Stimulated activated CD8-positive, alpha-beta memory T cell treated with anti-CD3 and anti-CD28 coated beads, Interleukin-12 subunit alpha, Interleukin-12 subunit beta, amount 100 ng/mL, for 4 hours (primary cell): ENCODE measurements around the gene RPL3.

Source experiments
- DNase-seq: peaks from one replicate; pipeline ENCODE4 v3.0.0-alpha.2; 2020; ENCODE audit warnings: low read depth

The RPL3 gene

GRCh38 chr22:39298241-39298987, 21.0 kb downstream of the RPL3 start:
- no peak for DNase-seq

DNA sequence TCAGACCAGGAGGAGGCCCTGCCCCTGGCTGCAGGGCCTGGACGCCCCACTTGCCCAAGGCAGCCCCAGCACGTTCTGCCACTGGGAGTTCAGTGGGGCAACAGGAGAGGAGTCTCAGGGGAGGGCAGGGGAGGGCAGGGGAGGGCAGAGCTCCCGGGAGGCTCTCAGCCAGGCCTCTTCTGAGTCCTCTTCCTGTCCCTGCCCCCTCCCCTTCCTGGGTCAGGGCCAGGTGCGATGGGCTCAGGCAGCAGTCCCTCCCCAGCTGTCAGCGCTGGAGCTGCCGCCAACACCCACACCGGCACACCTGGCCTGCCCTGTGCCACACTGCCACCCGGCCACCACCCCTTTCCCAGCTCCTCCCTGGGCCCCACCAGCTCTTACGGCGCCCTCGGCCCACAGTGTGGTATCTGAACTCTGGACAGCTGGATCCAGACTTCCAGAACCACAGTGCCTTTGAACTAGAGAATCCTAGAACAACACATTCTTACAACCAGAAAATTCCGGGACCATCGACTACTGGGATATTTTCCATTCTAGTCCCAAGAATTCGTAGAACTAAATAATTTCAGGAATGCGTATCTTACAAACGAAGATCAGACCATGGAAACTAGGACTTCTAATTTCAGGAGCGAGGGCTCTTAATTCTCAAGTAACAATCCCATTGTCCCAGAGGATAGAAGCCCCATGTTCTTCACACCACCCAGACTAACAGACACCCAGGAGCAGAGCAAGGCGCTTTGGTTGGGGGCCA, 21.8 kb downstream of the RPL3 start:
- DNase-seq: no peak

GRCh38 chr22:39296981-39297489, 22.4 kb downstream of the RPL3 start:
- no peak for DNase-seq

GRCh38 chr22:39296535-39296934, 22.9 kb downstream of the RPL3 start:
- DNase-seq: no peak

GRCh38 chr22:39294571-39295468, 24.6 kb downstream of the RPL3 start:
- DNase-seq: no peak

GRCh38 chr22:39293766-39294368, 25.6 kb downstream of the RPL3 start:
- no peak for DNase-seq

GRCh38 chr22:39292561-39293074, 26.8 kb downstream of the RPL3 start:
- DNase-seq: no peak

GRCh38 chr22:39292031-39292462, 27.4 kb downstream of the RPL3 start:
- DNase-seq: no peak

- DNase-seq: no peak
Observed at GRCh38 chr22:39291523-39291922, 27.9 kb downstream of the RPL3 start.

- DNase-seq: no peak
Observed at GRCh38 chr22:39290724-39291161, 28.7 kb downstream of the RPL3 start.

DNA sequence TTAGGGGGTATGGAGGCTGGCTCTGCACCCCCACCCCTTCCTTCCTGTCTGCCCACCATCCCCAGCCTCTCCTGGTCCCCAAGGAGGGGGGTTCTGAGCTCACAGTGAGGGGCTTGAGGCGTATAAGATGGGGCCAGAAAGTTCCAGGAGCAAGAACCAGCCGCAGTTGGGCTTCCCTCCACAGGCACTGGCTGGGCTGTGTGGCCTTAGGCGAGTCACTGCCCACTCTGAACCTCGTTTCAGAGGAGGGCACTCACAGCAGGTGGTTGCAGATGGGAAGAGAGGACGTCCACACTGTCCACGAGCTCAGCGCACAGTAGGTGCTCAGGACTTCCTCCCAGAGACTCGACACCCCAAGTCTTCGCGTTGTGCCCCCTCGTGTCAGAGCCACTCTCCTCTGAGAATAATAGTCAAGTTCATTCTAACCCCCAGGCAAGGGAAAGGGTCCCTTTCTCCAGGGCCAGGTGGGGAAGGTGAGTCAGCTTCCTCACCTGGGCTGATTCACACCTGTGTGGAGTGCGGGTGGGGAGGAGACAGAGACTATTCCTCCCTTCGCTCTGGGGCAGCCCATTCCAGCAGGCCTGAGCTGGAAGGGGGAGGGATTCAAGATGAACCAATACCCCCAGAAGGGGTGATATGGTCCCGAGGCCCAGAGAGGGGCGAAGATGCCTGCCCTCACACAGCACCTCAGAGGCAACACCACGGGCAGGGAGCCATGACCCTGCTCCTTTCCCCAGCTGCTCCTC, 29.3 kb downstream of the RPL3 start:
- no peak for DNase-seq

GRCh38 chr22:39289533-39289932, 29.9 kb downstream of the RPL3 start:
- no peak for DNase-seq

- no peak for DNase-seq
Observed at GRCh38 chr22:39288135-39288898, 31.1 kb downstream of the RPL3 start.

DNA sequence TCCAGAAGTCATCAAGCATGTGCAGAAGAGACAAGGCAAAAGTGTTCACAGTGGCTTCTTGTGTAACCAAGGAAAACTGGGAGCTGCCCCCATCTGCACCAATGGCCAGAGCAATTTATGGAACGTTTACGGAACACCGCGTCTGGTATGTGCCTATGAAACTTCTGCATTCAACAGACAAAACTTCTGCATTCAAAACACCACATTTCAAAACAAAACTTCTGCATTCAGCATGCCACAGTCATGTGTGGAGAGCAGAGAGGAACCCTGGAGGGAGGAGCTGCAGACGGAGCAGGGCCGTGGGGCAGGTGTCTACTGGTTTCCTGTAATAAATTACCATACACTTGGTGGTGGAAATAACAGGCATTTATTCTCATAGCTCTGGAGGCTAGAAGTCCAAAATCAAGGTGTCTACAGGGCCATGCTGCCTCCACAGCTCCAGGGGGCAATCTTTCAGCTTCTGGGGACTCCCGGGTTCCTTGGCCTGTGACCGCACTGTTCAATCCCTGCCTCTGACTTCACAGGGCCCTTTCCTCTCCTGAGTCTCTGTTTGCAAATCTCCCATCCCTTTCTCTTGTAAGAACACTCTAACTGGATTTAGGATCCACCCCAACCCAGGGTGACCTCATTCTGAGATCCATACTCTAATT, 32.2 kb downstream of the RPL3 start:
- DNase-seq: no peak

GRCh38 chr22:39284983-39285382, 34.4 kb downstream of the RPL3 start:
- DNase-seq: no peak

DNA sequence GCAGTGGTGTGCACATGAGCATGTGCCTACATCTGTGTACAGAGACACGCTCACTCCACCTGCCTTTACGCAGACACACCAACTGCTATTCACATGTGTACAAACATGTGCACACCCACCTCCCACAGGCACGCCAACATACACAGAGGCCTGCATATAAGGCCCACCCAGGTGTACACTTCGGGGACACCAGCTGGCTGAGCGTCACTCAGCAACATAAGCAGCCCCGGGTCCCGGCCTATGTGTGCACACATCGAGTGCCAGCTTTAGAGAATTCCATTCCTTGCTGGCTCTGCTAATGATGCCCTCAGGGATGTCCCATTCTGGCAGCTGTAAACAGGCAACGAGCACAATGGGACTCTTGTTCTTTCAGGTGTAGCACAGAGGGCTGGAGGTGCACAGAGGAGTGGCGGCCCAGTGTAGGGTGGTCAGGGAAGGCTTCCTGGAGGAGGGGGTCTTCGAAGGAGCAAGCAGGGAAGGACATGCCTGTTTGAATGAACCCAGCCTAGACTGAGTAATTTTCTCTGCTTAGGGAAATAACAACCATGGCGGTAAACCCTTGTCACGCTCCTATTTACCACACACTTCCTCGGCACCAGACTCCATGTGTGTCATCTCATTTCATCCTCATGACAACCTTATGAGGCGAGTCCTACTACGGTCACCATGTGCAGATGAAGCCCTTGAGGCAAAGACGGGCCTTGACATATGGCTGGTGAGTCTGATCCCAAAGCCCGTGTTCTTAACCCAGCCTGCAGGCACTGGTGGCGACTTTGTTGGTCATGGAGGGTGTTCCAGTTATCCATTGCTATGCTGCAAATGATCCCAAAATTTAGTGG, 35.1 kb downstream of the RPL3 start:
- no peak for DNase-seq

GRCh38 chr22:39283322-39284141, 35.9 kb downstream of the RPL3 start:
- no peak for DNase-seq
